Inflammatory macrophage treated with lipopolysaccharide for 1 hour (primary cell): ENCODE measurements around the gene KRTAP2-4.
"Not testable (repeated sequence)": the region's sequence is repeated elsewhere in the genome, so short reads cannot be mapped to it uniquely, and the experiment has no call there.

Source experiments
- DNase-seq, 2 donors: peaks; one replicate each; pipeline ENCODE4 v3.0.0-alpha.2; 2020 to 2022

The KRTAP2-4 gene

GRCh38 chr17:41071606-41072360, 6.1 kb upstream of the KRTAP2-4 start:
- no peak for DNase-seq

DNA sequence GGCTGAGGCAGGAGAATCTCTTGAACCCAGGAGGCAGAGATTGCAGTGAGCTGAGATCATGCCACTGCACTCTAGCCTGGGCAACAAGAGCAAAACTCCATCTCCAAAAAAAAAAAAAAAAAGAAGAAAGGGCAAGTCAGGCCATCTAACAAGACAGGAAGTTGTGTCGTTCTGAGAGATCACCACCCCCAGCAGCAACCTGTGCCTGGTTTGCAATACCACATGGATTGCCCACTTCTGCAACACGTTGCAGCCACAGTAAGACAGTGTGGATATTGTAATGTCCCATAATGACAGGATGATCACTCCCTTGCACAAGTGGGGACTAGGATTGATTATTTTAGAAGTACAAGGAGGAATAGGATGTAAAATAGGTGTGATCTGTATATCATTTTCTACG, 3.4 kb upstream of the KRTAP2-4 start:
- no peak for DNase-seq

- DNase-seq: no peak
Measured at GRCh38 chr17:41067281-41067680, 1.6 kb upstream of the KRTAP2-4 start.

DNA sequence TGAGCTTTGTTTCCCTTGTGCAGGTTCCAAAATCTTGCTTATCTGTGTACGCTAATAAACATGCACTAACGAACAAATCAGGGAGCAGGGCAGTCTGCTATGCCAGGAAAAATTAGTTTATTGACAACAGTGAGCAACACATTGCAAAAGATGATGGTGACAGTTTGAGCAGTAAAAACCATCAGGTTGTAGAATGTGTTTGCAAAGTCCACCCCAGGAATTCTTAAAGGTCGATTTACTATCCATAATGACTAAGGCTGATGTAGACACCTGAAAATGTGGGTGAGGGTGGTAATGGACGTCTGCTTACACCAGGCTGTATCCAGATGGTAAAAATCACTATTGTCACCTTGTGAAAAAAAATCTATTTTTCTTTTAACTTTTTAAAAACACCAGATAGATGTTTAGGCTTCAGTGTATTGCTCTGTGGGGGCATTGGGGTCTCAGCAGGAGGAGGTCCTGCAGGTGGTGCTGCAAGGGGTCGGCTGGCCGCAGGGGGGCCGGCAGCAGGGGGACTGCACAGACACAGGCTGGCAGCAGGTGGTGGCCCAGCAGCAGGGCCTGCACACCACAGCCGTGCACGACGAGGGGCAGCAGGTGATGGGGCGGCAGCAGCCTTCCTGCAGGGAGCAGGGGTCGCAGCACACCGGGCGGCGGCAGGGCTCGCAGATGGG, 526 bp downstream of the KRTAP2-4 start:
- not testable (repeated sequence) for DNase-seq

- no peak for DNase-seq
Measured at GRCh38 chr17:41064301-41064700, 1.4 kb downstream of the KRTAP2-4 start.

GRCh38 chr17:41063449-41063848, 2.2 kb downstream of the KRTAP2-4 start:
- DNase-seq: no peak

- DNase-seq: no peak
Measured at GRCh38 chr17:41061964-41062363, 3.7 kb downstream of the KRTAP2-4 start.

DNA sequence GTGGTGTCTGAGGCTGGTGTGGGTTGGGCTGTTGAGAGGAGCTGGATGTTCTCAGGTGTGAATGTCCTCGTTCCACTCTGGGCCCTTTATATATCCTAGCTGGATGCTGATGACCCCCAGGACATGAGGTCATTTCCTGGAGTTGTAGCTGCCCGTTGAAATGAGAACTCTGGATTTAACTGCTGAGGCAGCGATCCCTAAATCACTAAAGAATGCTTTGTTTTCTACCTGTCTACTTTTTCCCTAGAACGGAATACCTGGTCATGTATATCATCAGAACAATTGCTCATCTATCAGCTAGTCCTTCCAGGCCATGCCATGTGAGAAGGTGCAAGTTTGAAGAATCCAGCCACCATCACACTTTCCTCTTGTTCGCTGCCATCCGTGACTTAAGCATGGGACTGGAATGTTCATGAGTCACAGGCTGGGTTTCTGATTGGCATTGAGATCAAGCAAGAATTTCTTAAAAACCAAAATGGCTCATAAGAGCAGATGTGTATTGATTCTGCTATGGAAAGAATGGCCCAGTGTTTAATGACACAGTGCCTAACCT, 5.6 kb downstream of the KRTAP2-4 start, which contains the start of gene KRTAP2-3:
Gene KRTAP2-3, minus strand, starts transcription at position 63 of the 553 bp plus-strand sequence. CDS start 64 bp downstream, outside the sequence.
- no peak for DNase-seq

DNA sequence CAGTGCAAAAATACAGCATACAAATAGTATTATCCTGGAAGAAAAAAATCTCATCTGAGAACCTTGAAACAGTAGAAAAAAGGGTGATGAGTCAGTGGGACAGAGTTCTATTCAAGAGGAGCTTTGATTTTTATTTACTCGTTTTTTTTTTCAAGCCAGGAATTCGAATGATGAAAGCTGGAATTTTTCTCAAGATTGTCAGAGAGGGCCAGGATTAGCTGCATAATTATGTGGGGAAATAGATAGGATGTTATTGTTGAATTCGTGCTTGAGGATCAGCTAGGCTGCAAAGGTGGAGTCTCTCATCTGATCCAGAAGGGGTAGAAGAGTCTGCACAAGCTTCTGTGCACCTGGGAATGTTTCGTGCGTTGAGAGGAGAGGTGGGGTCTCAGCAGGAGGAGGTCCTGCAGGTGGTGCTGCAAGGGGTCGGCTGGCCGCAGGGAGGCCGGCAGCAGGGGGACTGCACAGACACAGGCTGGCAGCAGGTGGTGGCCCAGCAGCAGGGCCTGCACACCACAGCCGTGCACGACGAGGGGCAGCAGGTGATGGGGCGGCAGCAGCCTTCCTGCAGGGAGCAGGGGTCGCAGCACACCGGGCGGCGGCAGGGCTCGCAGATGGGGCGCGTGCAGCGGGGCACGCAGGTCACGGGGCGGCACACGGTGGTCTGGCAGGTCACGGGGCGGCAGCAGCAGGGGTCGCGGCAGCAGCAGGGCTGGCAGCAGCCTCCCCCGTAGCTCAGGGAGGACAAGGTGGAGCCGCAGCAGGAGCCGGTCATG, 6.2 kb downstream of the KRTAP2-4 start:
- not testable (repeated sequence) for DNase-seq

GRCh38 chr17:41058741-41059140, 6.9 kb downstream of the KRTAP2-4 start:
- DNase-seq: no peak

GRCh38 chr17:41057547-41057946, 8.1 kb downstream of the KRTAP2-4 start:
- no peak for DNase-seq

- DNase-seq: not testable (repeated sequence)
Measured at GRCh38 chr17:41055130-41055529, 10.5 kb downstream of the KRTAP2-4 start, which contains the start of gene KRTAP2-2. TSS of gene KRTAP2-2 (minus strand) at chr17:41055230. CDS start at chr17:41055211, 19 bp downstream.

DNA sequence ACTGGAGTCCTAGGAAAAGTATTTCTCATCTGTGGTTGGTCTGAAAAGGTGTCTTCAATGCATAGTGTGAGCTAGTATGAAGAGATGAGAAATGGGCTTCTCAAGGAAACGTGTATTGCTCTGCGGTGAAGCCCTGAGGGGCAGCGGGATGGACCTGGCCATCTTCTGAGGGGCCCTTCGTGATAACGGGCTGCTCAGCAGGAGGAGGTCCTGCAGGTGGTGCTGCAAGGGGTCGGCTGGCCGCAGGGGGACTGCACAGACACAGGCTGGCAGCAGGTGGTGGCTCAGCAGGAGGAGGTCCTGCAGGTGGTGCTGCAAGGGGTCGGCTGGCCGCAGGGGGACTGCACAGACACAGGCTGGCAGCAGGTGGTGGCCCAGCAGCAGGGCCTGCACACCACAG, 11.1 kb downstream of the KRTAP2-4 start:
- not testable (repeated sequence) for DNase-seq

DNA sequence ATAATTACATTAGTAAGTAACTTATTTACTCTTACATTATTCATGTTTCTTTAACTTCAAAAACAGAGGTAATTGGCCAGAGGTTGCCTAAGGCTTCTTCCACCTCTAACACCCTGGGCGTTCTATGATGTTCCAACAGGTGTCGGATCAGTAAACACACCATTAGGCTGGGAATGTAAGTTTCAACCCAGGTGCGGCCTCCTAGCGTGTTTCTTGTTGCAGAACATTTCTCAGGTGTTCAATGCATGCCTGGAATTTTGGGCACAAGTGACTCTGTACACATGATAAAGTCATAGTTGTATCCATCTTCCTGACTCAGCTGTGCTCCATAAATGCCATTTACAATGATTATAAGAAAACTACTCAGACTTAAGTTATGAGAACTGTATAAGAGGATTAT, 11.7 kb downstream of the KRTAP2-4 start:
- DNase-seq: no peak

DNA sequence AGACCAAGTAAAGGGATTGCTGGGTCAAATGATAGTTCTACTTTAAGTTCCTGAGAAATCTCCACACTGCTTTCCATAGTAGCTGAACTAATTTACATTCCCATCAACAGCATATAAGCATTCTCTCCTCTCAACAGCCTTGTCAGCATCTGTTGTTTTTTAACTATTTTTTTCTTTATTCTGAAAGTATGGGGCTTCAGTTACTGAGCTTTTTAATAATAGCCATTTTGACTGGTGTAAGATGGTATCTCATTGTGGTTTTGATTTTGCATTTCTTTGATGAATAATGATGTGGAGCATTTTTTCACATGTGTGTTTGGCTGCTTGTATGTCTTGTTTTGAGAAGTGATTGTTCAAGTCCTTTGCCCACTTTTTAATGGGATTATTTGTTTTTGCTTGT, 13.1 kb downstream of the KRTAP2-4 start:
- no peak for DNase-seq

- DNase-seq: no peak
Measured at GRCh38 chr17:41049110-41049509, 16.6 kb downstream of the KRTAP2-4 start.

DNA sequence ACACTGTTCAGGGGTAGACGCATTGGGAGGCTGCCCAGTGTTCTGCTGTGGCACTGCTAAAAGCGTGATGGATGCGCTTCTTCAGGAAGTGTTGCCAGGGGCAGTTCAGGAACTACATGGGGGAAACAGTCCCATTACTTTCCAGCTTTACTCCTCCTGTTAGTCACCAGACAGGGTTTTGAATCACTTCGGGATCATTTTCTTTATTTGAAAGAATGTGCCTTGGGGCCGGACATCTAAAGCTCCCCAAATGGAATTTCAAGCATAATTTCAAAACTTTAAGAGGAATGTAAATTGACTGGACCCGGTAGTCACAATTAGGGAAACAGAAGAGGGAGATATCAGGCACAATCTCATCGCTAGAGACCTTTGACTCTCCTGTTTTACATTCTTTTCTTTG, 17.2 kb downstream of the KRTAP2-4 start:
- DNase-seq: no peak

DNA sequence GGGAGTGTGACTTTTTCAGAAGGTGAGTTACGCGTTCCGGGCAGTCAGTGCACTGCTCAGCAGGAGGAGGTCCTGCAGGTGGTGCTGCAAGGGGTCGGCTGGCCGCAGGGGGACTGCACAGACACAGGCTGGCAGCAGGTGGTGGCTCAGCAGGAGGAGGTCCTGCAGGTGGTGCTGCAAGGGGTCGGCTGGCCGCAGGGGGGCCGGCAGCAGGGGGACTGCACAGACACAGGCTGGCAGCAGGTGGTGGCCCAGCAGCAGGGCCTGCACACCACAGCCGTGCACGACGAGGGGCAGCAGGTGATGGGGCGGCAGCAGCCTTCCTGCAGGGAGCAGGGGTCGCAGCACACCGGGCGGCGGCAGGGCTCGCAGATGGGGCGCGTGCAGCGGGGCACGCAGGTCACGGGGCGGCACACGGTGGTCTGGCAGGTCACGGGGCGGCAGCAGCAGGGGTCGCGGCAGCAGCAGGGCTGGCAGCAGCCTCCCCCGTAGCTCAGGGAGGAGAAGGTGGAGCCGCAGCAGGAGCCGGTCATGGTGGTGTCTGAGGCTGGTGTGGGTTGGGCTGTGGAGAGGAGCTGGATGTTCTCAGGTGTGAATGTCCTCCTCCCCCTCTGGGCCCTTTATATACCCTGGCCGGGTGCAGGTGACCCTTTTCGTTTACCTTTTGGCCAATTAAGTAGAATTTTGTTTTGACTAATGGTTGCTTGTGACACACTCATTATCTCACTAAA, 18.8 kb downstream of the KRTAP2-4 start, which contains the start of gene KRTAP2-1:
Gene KRTAP2-1, minus strand, starts transcription at position 582 of the 731 bp plus-strand sequence. Its CDS starts 49 bp downstream, at position 533.
- DNase-seq: not testable (repeated sequence)

DNA sequence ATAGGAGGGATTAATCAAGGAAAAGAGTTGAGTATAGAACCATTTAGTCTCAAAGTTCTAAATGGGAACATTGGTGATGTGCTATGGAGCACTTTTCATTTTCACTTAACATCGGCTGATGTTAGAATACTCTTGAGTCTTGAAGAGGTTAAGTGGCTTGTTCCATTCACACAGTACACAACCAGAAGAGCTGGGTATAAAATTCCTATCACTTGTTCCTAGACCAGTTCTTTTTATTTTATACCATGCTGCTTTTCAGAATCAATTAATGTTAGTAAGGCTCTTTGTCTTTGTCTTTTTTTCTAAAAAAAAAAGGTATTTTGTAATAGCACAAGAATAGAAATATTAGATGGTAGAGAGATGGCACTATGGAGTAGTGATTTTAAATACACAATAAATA, 22.7 kb downstream of the KRTAP2-4 start:
- DNase-seq: no peak

GRCh38 chr17:41040783-41041571, 24.7 kb downstream of the KRTAP2-4 start, which contains the start of gene KRTAP1-1:
TSS of gene KRTAP1-1 (minus strand) at chr17:41041450. CDS start at chr17:41041397, 53 bp downstream.
- DNase-seq: not testable (repeated sequence)

DNA sequence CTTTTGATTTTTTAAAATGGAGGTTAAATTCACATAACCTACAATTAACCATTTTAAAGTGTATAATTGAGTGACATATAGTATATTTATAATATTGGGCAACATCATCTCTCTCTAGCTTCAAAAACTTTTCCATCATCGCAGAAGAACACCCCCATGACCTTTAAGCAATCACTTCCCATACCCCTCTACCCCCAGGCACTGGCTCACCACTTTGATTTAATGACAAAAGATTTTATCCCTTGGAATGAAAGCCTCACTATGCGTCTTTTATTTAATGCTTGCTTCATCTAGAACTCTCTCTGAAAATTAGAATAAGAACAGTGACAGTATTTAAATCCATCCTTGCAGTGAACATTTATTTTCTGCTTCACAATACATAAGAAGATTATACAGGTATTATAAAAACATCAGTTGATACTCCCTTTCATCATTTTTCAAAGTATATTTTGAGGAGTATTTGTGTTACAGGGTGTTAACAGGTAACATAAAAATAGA, 27.8 kb downstream of the KRTAP2-4 start:
- DNase-seq: no peak
